HuH-7.5 (cell line): Measurements from ENCODE around the gene FRMPD1.
A peak's percentile ranks its signal among the peaks of the same experiment; 100 is the strongest.

Experiments
- DNase-seq: peaks from one replicate; pipeline ENCODE4 v3.0.0; 2011; ENCODE audit warnings: low spot score

FRMPD1 gene

GRCh38 chr9:37784616-37785483, 134.1 kb downstream of the FRMPD1 start, which contains the start of gene EXOSC3:
TSS of gene EXOSC3 (minus strand) at chr9:37785064. CDS start at chr9:37785044, 20 bp downstream.
- DNase-seq = peak; percentile 95

GRCh38 chr9:37787059-37787458, 136.3 kb downstream of the FRMPD1 start:
- no peak for DNase-seq

GRCh38 chr9:37788332-37788731, 137.6 kb downstream of the FRMPD1 start:
- no peak for DNase-seq

- no peak for DNase-seq
These were observed 139.3 kb downstream of the FRMPD1 start for GRCh38 chr9:37790096-37790495.

GRCh38 chr9:37792122-37792521, 141.4 kb downstream of the FRMPD1 start:
- DNase-seq = no peak

GRCh38 chr9:37796232-37796631, 145.5 kb downstream of the FRMPD1 start:
- DNase-seq = no peak
